ENCODE measurements around the gene CDC42BPA. TPM values are rescaled to one million over a fixed set of nuclear protein-coding genes. Genes with fewer than 3 reads are reported as not detected.

The CDC42BPA gene
- total RNA-seq, 8 experiments from 2014 or later, result 36.0 to 89.0 (median 67.4) TPM

GRCh38 chr1:226983247-226983991 is 334.9 kb downstream of the CDC42BPA start:
- Histone ChIP-seq H3K27ac (no peak overlapping the region), H3K4me1 (replicated peaks in 1 of 2) (peaks cover 0 to 1% of the 10 kb centered on the region in 2 donors), H3K4me3 (no peak overlapping the region)
- in situ Hi-C loops (cut with MboI; ENCODE audit: low pct_unique_long_range_greater_than_20kb in 2 of 9, low sequenced_read_pairs in 9 of 9, unreplicated experiment in 9 of 9), result no loop called here
- WGBS, 10 experiments, result 80 to 98% (median 90%) methylated on average over 1 to 8 of the region's 18 CpGs; no CpG with 5 or more reads in 7 of the 10 experiments
- no peak for ATAC-seq (replicated peaks in 6 of 8)

- Histone ChIP-seq H3K27ac (no peak overlapping the region), H3K4me3 (no peak overlapping the region), H3K4me1 (replicated peaks in 1 of 2) (no peaks in the 10 kb centered on the region)
- no peak for ATAC-seq (replicated peaks in 6 of 8)
- WGBS, 10 experiments, result 80 to 100% (median 90%) methylated on average over 1 to 29 of the region's 31 CpGs; no CpG with 5 or more reads in 5 of the 10 experiments
- in situ Hi-C loops (cut with MboI; ENCODE audit: low pct_unique_long_range_greater_than_20kb in 2 of 9, low sequenced_read_pairs in 9 of 9, unreplicated experiment in 9 of 9), result no loop called here
Measured at GRCh38 chr1:226982451-226983177, 335.7 kb downstream of the CDC42BPA start.

GRCh38 chr1:226981838-226982237 is 336.5 kb downstream of the CDC42BPA start:
- no peak overlapping the region for H3K27ac ChIP-seq
- WGBS, 10 experiments, result 87% methylated on average over 8 of the region's 18 CpGs; no CpG with 5 or more reads in 9 of the 10 experiments

GRCh38 chr1:226981386-226981817 is 336.9 kb downstream of the CDC42BPA start:
- H3K4me1 ChIP-seq (replicated peaks in 1 of 2), result peaks cover 0 to 3% of the 10 kb centered on the region in 2 donors
- WGBS, 10 experiments, result 80 to 97% (median 95%) methylated on average over 3 to 6 of the region's 12 CpGs; no CpG with 5 or more reads in 6 of the 10 experiments
- H3K27ac ChIP-seq, result no peak overlapping the region
- ATAC-seq (replicated peaks in 6 of 8), result no peak
- no peak overlapping the region for H3K4me3 ChIP-seq
- in situ Hi-C loops (cut with MboI; ENCODE audit: low pct_unique_long_range_greater_than_20kb in 2 of 9, low sequenced_read_pairs in 9 of 9, unreplicated experiment in 9 of 9), result no loop called here

More at GRCh38 chr1:226981838-226982237, 336.5 kb downstream of the CDC42BPA start:
- in situ Hi-C loops (cut with MboI; ENCODE audit: low pct_unique_long_range_greater_than_20kb in 2 of 9, low sequenced_read_pairs in 9 of 9, unreplicated experiment in 9 of 9), result no loop called here
- Histone ChIP-seq H3K4me1 (replicated peaks in 1 of 2) (no peaks in the 10 kb centered on the region), H3K4me3 (no peak overlapping the region)
- no peak for ATAC-seq (replicated peaks in 6 of 8)

GRCh38 chr1:226980565-226981385 is 337.5 kb downstream of the CDC42BPA start:
- H3K4me3 ChIP-seq, result no peak overlapping the region
- in situ Hi-C loops (cut with MboI; ENCODE audit: low pct_unique_long_range_greater_than_20kb in 2 of 9, low sequenced_read_pairs in 9 of 9, unreplicated experiment in 9 of 9), result no loop called here
- ATAC-seq (replicated peaks in 6 of 8), result no peak
- 73 to 100% (median 96%) methylated on average over 2 to 14 of the region's 26 CpGs; no CpG with 5 or more reads in 4 of the 10 experiments for WGBS, 10 experiments
- peaks cover 1 to 6% of the 10 kb centered on the region in 2 donors for H3K4me1 ChIP-seq (replicated peaks in 1 of 2)
- H3K27ac ChIP-seq, result no peak overlapping the region

- in situ Hi-C loops (cut with MboI; ENCODE audit: low pct_unique_long_range_greater_than_20kb in 2 of 9, low sequenced_read_pairs in 9 of 9, unreplicated experiment in 9 of 9), result no loop called here
- WGBS, 10 experiments, result 94% methylated on average over 3 of the region's 4 CpGs; no CpG with 5 or more reads in 9 of the 10 experiments
- no peak overlapping the region for H3K27ac ChIP-seq
- H3K4me1 ChIP-seq (replicated peaks in 1 of 2), result peaks cover 8 to 12% of the 10 kb centered on the region in 2 donors
- no peak for ATAC-seq (replicated peaks in 6 of 8)
- no peak overlapping the region for H3K4me3 ChIP-seq
Measured at GRCh38 chr1:226980122-226980560, 338.2 kb downstream of the CDC42BPA start.

- ATAC-seq (replicated peaks in 6 of 8), result no peak
- peaks cover 13 to 17% of the 10 kb centered on the region in 2 donors for H3K4me1 ChIP-seq (replicated peaks in 1 of 2)
- no peak overlapping the region for H3K4me3 ChIP-seq
- 77 to 96% (median 81%) methylated on average over 4 to 7 of the region's 12 CpGs; no CpG with 5 or more reads in 7 of the 10 experiments for WGBS, 10 experiments
- no peak overlapping the region for H3K27ac ChIP-seq
- in situ Hi-C loops (cut with MboI; ENCODE audit: low pct_unique_long_range_greater_than_20kb in 2 of 9, low sequenced_read_pairs in 9 of 9, unreplicated experiment in 9 of 9), result no loop called here
Measured at GRCh38 chr1:226979517-226980121, 338.7 kb downstream of the CDC42BPA start.

GRCh38 chr1:226979115-226979516 is 339.2 kb downstream of the CDC42BPA start:
- Histone ChIP-seq H3K4me1 (replicated peaks in 1 of 2) (peaks cover 18 to 22% of the 10 kb centered on the region in 2 donors), H3K4me3 (no peak overlapping the region), H3K27ac (no peak overlapping the region)
- WGBS, 10 experiments, result 60 to 85% methylated on average over 1 to 4 of the region's 15 CpGs; no CpG with 5 or more reads in 8 of the 10 experiments
- in situ Hi-C loops (cut with MboI; ENCODE audit: low pct_unique_long_range_greater_than_20kb in 2 of 9, low sequenced_read_pairs in 9 of 9, unreplicated experiment in 9 of 9), result no loop called here
- ATAC-seq (replicated peaks in 6 of 8), result no peak

- 93 to 100% (median 98%) methylated on average over 1 to 6 of the region's 10 CpGs; no CpG with 5 or more reads in 6 of the 10 experiments for WGBS, 10 experiments
- in situ Hi-C loops (cut with MboI; ENCODE audit: low pct_unique_long_range_greater_than_20kb in 2 of 9, low sequenced_read_pairs in 9 of 9, unreplicated experiment in 9 of 9), result no loop called here
- peaks cover 22 to 23% of the 10 kb centered on the region in 2 donors for H3K4me1 ChIP-seq (replicated peaks in 1 of 2)
- ATAC-seq (replicated peaks in 6 of 8), result no peak
- no peak overlapping the region for H3K4me3 ChIP-seq
- no peak overlapping the region for H3K27ac ChIP-seq
Measured at GRCh38 chr1:226978432-226979114, 339.7 kb downstream of the CDC42BPA start.

GRCh38 chr1:226977643-226978431 is 340.5 kb downstream of the CDC42BPA start:
- no peak overlapping the region for H3K27ac ChIP-seq
- 100% methylated on average over 12 of the region's 20 CpGs; no CpG with 5 or more reads in 9 of the 10 experiments for WGBS, 10 experiments

GRCh38 chr1:226976978-226977642 is 341.2 kb downstream of the CDC42BPA start:
- 67 to 98% (median 91%) methylated on average over 2 to 13 of the region's 21 CpGs; no CpG with 5 or more reads in 4 of the 10 experiments for WGBS, 10 experiments
- Histone ChIP-seq H3K4me3 (no peak overlapping the region), H3K27ac (no peak overlapping the region), H3K4me1 (replicated peaks in 1 of 2) (peaks cover 22 to 24% of the 10 kb centered on the region in 2 donors)
- in situ Hi-C loops (cut with MboI; ENCODE audit: low pct_unique_long_range_greater_than_20kb in 2 of 9, low sequenced_read_pairs in 9 of 9, unreplicated experiment in 9 of 9), result no loop called here
- ATAC-seq (replicated peaks in 6 of 8), result no peak

More at GRCh38 chr1:226977643-226978431, 340.5 kb downstream of the CDC42BPA start:
- in situ Hi-C loops (cut with MboI; ENCODE audit: low pct_unique_long_range_greater_than_20kb in 2 of 9, low sequenced_read_pairs in 9 of 9, unreplicated experiment in 9 of 9), result no loop called here
- Histone ChIP-seq H3K4me1 (replicated peaks in 1 of 2) (peaks cover 22 to 24% of the 10 kb centered on the region in 2 donors), H3K4me3 (no peak overlapping the region)
- no peak for ATAC-seq (replicated peaks in 6 of 8)
